ENCODE measurements around the gene DPM3. TPM values are rescaled to one million over a fixed set of nuclear protein-coding genes. Genes with fewer than 3 reads are reported as not detected.
A peak's percentile ranks its signal among the peaks of the same experiment; 100 is the strongest.

DPM3 gene
- total and polyA plus RNA-seq, 9 of the 15 experiments (the other 6 are each of a cell fraction or from before 2014, with no cell fraction given) = 3.7 to 120 (median 36.4) TPM

GRCh38 chr1:155120253-155120652 is 20.1 kb downstream of the DPM3 start:
- peak overlapping the region; percentile 17; the same call in 1 of the 2 replicates for H3K4me2 ChIP-seq (ENCODE audit: insufficient read depth, low read length)
- peaks cover 15 to 19% of the 10 kb centered on the region in 2 experiments for H3K4me1 ChIP-seq (replicated peaks in 1 of 2; ENCODE audit: control insufficient read depth in 2 of 2, insufficient read depth in 2 of 2, low read length in 2 of 2)
- CTCF ChIA-PET (ENCODE audit: low intra/inter-chr PET ratio) = interaction anchor here (1.3 kb wide), 1 partner anchor 48 kb away, joined by 3 read pairs; no protein-coding TSS in a partner anchor
- peak in 2 of 4 experiments; percentile 56 for DNase-seq (ENCODE audit: extremely low read depth in 1 of 4, low spot score in 3 of 4)
- H3K27me3 ChIP-seq (ENCODE audit: control insufficient read depth in 2 of 2, insufficient read depth in 2 of 2, low read length in 2 of 2) = no peaks in the 10 kb centered on the region
- H4K20me1 ChIP-seq (replicated peaks; ENCODE audit: control insufficient read depth, insufficient read depth, low read length) = no peaks in the 10 kb centered on the region
- WGBS (ENCODE audit: insufficient coverage, low coverage, missing lambda C conversion rate) = 0% methylated on average over 6 of the region's 6 CpGs
- no peaks in the 10 kb centered on the region for H3K9me3 ChIP-seq (replicated peaks; ENCODE audit: control insufficient read depth, insufficient read depth, low read depth, low read length)
- H3K9me1 ChIP-seq (ENCODE audit: control insufficient read depth, insufficient read depth, low read length) = no peaks in the 10 kb centered on the region
- H3K27ac ChIP-seq (ENCODE audit: extremely low read depth, low read depth, low read length) = peak overlapping the region; percentile 35; the same call in 1 of the 3 replicates
- H3K36me3 ChIP-seq (ENCODE audit: control insufficient read depth, insufficient read depth, low read length) = no peaks in the 10 kb centered on the region
- H3K79me2 ChIP-seq (ENCODE audit: control insufficient read depth, insufficient read depth, low read length) = no peaks in the 10 kb centered on the region
- peak overlapping the region in 1 of 2 experiments; percentile 74; a peak in 1 of 4 replicates for H3K9ac ChIP-seq (ENCODE audit: insufficient read depth in 1 of 2, low read depth in 2 of 2, low read length in 2 of 2)
- H3K4me3 ChIP-seq = no peak overlapping the region
- H2AFZ ChIP-seq (ENCODE audit: low read depth, low read length) = peak overlapping the region; percentile 0; the same call in 1 of the 2 replicates
- in situ Hi-C loops (cut with MboI) = no loop called here
- POLR2A ChIA-PET = interaction anchor here (0.6 to 1.0 kb wide), 5 partner anchors 8 to 48 kb away, joined by 3 read pairs; no protein-coding TSS in a partner anchor
- no TSS peak for BruUV-seq (replicated peaks)
- peak; percentile 79 for ATAC-seq
- FAIRE-seq = peak; percentile 63
- intact Hi-C loops (cut with micrococcal nuclease) = no loop called here
- TF ChIP-seq RUNX1 (IDR thresholded peaks at IDR 0.05; ENCODE audit: low read depth) (no peak), GATA2 (CRISPR knock-in tag; IDR thresholded peaks at IDR 0.05) (peak; percentile 48; the same call in 1 of the 2 replicates), ZBTB11 (CRISPR knock-in tag; IDR thresholded peaks at IDR 0.05) (peak in 1 of 3 experiments; percentile 46; a peak in 2 of 6 replicates), MYC (IDR thresholded peaks at IDR 0.05; ENCODE audit: low read depth, low read length) (0 out of 2 replicates have a peak, but pooled peaks have one; percentile 37), MYC (CRISPR knock-in tag; IDR thresholded peaks at IDR 0.05; ENCODE audit: borderline replicate concordance, low read depth) (no peak), TFE3 (CRISPR knock-in tag; IDR thresholded peaks at IDR 0.05) (no peak), ELK3 (CRISPR knock-in tag; IDR thresholded peaks at IDR 0.05) (no peak), FOS (IDR thresholded peaks at IDR 0.05; ENCODE audit: extremely low read depth, insufficient read length) (no peak), SMARCA4 (IDR thresholded peaks at IDR 0.05) (peak; percentile 32; the same call in 1 of the 2 replicates), EP300 (IDR thresholded peaks at IDR 0.05; ENCODE audit: low read length) (0 out of 2 replicates have a peak, but pooled peaks have one; percentile 38), SP2 (IDR thresholded peaks at IDR 0.05; ENCODE audit: extremely low read depth, low read depth, low read length, poor library complexity, severe bottlenecking) (no peak), DPF2 (IDR thresholded peaks at IDR 0.05) (0 out of 2 replicates have a peak, but pooled peaks have one; percentile 31), FOSL1 (tag; conservative IDR thresholded peaks at IDR 0.05) (peak; percentile 12; the same call in 1 of the 2 replicates), CBFA2T3 (IDR thresholded peaks at IDR 0.05) (peak; percentile 69)
- TF ChIP-seq, protein P1, sequence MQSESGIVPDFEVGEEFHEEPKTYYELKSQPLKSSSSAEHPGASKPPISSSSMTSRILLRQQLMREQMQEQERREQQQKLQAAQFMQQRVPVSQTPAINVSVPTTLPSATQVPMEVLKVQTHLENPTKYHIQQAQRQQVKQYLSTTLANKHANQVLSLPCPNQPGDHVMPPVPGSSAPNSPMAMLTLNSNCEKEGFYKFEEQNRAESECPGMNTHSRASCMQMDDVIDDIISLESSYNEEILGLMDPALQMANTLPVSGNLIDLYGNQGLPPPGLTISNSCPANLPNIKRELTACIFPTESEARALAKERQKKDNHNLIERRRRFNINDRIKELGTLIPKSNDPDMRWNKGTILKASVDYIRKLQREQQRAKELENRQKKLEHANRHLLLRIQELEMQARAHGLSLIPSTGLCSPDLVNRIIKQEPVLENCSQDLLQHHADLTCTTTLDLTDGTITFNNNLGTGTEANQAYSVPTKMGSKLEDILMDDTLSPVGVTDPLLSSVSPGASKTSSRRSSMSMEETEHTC (IDR thresholded peaks at IDR 0.05) = no peak

Measured in K562 (cell line).